GM20000 (cell line): ENCODE data around the gene MROH8.

Experiments used
- DNase-seq: peaks from one replicate; pipeline ENCODE4 v3.0.0; 2012; ENCODE audit warnings: low spot score
- TF ChIP-seq, protein P1 (sequence below): IDR thresholded peaks from 2 replicates; pipeline ENCODE4 v1.5.1; 2012; ENCODE audit warnings: mild to moderate bottlenecking, control low read depth; ENCODE audit errors: extremely low read depth, missing control alignments

MROH8 gene

GRCh38 chr20:37108676-37109075 is 70.7 kb downstream of the MROH8 start:
- TF ChIP-seq, protein P1, sequence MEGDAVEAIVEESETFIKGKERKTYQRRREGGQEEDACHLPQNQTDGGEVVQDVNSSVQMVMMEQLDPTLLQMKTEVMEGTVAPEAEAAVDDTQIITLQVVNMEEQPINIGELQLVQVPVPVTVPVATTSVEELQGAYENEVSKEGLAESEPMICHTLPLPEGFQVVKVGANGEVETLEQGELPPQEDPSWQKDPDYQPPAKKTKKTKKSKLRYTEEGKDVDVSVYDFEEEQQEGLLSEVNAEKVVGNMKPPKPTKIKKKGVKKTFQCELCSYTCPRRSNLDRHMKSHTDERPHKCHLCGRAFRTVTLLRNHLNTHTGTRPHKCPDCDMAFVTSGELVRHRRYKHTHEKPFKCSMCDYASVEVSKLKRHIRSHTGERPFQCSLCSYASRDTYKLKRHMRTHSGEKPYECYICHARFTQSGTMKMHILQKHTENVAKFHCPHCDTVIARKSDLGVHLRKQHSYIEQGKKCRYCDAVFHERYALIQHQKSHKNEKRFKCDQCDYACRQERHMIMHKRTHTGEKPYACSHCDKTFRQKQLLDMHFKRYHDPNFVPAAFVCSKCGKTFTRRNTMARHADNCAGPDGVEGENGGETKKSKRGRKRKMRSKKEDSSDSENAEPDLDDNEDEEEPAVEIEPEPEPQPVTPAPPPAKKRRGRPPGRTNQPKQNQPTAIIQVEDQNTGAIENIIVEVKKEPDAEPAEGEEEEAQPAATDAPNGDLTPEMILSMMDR, result no peak
- DNase-seq, result no peak

GRCh38 chr20:37102571-37102970 is 76.8 kb downstream of the MROH8 start:
- TF ChIP-seq, protein P1, result no peak
- no peak for DNase-seq

- no peak for DNase-seq
- TF ChIP-seq, protein P1, result no peak
Observed at GRCh38 chr20:37096415-37097041, 82.8 kb downstream of the MROH8 start.

DNA sequence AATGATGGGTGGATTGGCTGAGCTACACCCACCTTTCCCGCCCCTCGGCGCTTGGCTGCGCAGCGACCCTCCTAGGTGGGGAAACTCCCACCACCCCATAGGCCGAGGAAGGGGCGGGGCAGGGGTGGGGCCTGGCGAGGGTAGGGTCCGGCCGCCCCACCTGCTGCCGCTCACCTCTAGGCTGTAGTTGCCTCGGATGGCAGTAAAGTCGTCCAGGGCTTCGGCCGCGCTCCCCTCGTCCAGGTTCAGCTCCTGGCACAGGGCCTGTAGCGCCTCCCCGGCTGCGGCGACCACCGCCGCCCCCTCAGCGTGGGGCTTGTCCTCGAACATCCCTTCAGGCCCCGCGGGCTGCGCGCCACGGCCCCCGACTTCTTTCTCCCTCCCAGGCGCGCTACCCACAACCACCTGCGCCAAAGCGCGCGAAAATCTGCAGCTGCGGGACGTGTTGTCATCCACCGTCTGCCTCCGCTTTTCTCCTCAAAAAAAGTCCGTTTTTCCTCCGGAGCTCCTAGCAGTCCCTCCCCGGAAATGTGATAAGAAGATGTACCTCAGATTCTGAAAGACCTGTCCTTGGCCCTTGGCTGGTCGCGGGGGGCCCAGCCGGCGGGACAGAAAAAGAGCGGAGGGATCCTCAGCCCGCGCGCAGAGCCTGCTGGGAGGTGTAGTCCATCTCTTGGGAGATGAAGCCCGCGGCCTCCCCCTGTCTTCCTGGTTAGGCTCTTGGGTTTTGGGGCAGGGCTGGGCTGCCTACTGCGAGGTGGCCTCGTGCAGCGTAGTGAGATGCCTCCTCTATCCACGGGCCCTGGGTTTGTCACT is 83.5 kb downstream of the MROH8 start, which contains the start of gene RBL1:
RBL1 (minus strand) TSS at position 399 of the 816 bp plus-strand sequence; CDS start at position 330, 69 bp downstream.
- TF ChIP-seq, protein P1, result peak; percentile 17
- peak; percentile 86 for DNase-seq

- DNase-seq, result peak; percentile 39
- TF ChIP-seq, protein P1, result no peak
Observed at GRCh38 chr20:37095108-37095598, 84.2 kb downstream of the MROH8 start.

DNA sequence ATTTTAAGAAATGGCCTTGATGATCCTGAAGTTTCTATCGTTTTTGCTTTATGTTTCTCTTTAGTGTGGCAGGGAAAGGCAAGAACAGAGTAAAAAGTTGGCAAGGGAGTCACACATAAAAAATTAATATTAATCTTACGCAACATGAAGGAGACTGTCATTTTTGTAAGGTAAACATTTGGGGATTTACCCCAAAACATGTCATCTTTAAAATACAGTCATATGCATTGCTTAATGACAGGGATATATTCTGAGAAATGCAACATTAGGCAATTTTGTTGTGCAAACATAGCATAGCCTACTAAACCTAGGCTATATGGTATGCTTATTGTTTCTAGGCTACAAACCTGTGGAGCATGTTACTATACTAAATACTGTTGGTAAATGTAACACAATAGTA is 88.9 kb downstream of the MROH8 start:
- no peak for DNase-seq
- TF ChIP-seq, protein P1, result no peak

DNA sequence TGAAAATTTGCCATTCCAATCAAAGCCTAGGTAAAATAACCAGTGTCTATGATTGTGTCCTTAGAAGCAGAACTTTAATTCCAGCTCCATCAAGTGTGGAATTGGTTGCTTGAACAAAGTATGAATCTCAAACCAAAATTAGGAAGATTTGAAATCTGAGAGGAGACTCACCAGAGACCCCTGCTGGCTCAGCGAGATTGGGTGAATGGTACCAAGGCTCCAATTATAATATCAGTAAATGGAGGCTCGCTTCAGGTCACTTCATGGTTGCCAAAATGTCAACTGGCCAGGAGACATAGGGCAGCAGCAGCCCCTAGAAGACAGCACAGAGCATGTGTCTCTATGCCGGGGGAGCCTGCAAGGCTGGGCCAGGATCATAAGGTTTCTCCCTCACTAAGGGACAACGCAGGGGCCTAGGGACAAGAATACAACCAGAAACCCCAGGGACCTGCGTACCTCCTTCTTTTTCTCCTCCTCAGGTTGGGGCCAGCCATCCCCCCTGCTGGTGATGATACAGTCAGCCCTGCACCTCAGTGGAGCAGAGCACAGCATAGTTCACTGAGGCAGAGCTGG is 97.5 kb downstream of the MROH8 start:
- TF ChIP-seq, protein P1, result peak; percentile 14
- DNase-seq, result no peak
